Measurements from ENCODE around the gene STK32A. TPM values are rescaled to one million over a fixed set of nuclear protein-coding genes. Genes with fewer than 3 reads are reported as not detected.

The STK32A gene
- total RNA-seq, 1 experiment from 2014 or later: 1.3 TPM

GRCh38 chr5:147208134-147208533 is 26.7 kb upstream of the STK32A start:
- WGBS (ENCODE audit: extremely low coverage, insufficient read length, low lambda C conversion rate): no CpG with 5 or more reads among the region's 1 CpG
- Histone ChIP-seq H3K79me1 (ENCODE audit: insufficient read depth, low read depth, low read length, poor library complexity, severe bottlenecking) (no peaks in the 10 kb centered on the region), H3T11ph (ENCODE audit: low read length) (no peak overlapping the region), H3K56ac (ENCODE audit: insufficient read length, low read depth, low read length) (no peak overlapping the region), H4K20me1 (ENCODE audit: control insufficient read depth, insufficient read depth, insufficient read length) (no peaks in the 10 kb centered on the region), H3K18ac (ENCODE audit: insufficient read length, low read depth, low read length) (no peak overlapping the region), H3K4me2 (ENCODE audit: insufficient read depth, insufficient read length, low read length) (no peak overlapping the region), H2AK5ac (ENCODE audit: insufficient read length, low read length) (no peak overlapping the region), H2BK15ac (ENCODE audit: low read depth, low read length) (no peak overlapping the region), H3K4me1 (ENCODE audit: insufficient read depth, low read length) (no peaks in the 10 kb centered on the region), H4K91ac (ENCODE audit: insufficient read length, low read depth, low read length) (no peak overlapping the region), H2BK120ac (ENCODE audit: low read depth, low read length, poor library complexity, severe bottlenecking) (no peak overlapping the region), H3K9ac (ENCODE audit: extremely low read depth, insufficient read length, low read length) (no peak overlapping the region), H2BK5ac (ENCODE audit: insufficient read length, low read length) (no peak overlapping the region), H2BK12ac (ENCODE audit: insufficient read length, low read depth, low read length) (no peak overlapping the region), H2AFZ (ENCODE audit: low read length) (no peak overlapping the region), H4K8ac (replicated peaks; ENCODE audit: insufficient read length, low read depth, low read length) (no peak overlapping the region), H4K5ac (ENCODE audit: insufficient read length, low read depth, low read length) (no peak overlapping the region), H3K27ac (ENCODE audit: insufficient read length, low read depth, low read length) (no peak overlapping the region), H3K27me3 (ENCODE audit: insufficient read depth, low read length) (no peaks in the 10 kb centered on the region), H3K79me2 (ENCODE audit: insufficient read depth, low read length) (no peaks in the 10 kb centered on the region), H3K14ac (ENCODE audit: insufficient read depth, low read length) (no peak overlapping the region), H2BK20ac (ENCODE audit: low read depth, low read length, poor library complexity, severe bottlenecking) (no peak overlapping the region), H3K23me2 (ENCODE audit: insufficient read length, low read depth, low read length, poor library complexity, severe bottlenecking) (no peaks in the 10 kb centered on the region), H3K9me3 (ENCODE audit: control insufficient read depth, low read depth, low read length) (no peaks in the 10 kb centered on the region), H3K4ac (ENCODE audit: low read depth, low read length) (no peak overlapping the region), H3K23ac (ENCODE audit: insufficient read length, low read depth, low read length) (no peak overlapping the region)
- DNase-seq: no peak
- no peaks in the 10 kb centered on the region; a peak in 3 of 7 replicates for H3K36me3 Mint-ChIP-seq (ENCODE audit: insufficient read depth in 1 of 3, low read depth in 3 of 3)
- H3K9me3 Mint-ChIP-seq: peaks cover 5 to 6% of the 10 kb centered on the region in 2 experiments; a peak in 4 of 5 replicates
- TF ChIP-seq CTCF (conservative IDR thresholded peaks at IDR 0.05): no peak
- H3K4me1 Mint-ChIP-seq: no peaks in the 10 kb centered on the region
- no peaks in the 10 kb centered on the region for H3K27me3 Mint-ChIP-seq (ENCODE audit: low read depth)
- no peak overlapping the region for H3K27ac Mint-ChIP-seq
- H3K4me3 Mint-ChIP-seq: no peak overlapping the region

All from H9 (cell line).